ENCODE measurements around the gene DEDD. TPM values are rescaled to one million over a fixed set of nuclear protein-coding genes. Genes with fewer than 3 reads are reported as not detected.

The DEDD gene
- total and polyA plus RNA-seq, 2 of the 13 experiments (the other 11 are each of a cell fraction or from before 2014, with no cell fraction given), result 12.6 to 27.8 TPM

DNA sequence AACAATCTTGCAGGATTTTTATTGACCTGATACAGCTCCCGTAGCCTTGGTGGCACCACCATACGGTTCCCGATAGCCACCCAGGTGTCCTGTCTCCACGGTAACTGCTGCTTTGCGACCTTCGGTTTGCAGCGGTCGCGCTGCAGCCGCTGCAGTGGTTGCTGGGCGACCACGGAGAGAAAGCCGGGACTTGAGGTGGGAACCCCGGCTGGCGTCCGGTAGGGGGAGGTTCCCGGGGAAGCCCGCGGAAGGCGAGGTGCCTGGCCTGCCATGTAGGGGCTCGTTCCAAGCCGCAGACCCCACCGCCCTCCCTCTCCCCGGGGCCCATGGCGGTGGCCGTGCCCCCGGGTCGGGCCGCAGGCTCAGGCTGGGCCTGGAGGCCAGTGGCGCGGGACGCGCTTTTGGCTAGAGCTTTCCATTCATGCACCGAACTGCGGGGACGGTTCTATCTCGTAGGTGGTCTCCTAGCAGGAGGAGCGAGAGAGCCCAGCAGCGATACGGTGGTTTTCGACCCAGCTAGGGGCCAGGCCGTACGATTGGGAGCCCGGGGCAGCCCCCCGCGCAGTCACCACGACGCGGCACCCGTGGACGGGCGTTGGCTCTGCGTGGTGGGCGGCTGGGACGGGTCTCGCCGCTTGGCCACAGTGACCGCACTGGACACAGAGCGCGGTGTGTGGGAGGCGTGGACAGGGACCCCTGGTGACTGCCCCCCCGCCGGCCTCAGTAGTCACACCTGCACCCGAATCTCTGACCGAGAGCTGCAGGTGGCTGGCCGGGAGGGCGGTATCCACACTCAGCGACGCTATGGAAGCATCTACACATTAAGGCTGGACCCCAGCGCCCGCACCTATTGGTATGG, 34.0 kb downstream of the DEDD start, which contains the start of gene KLHDC9 (continued):
- TF ChIP-seq, protein P1, sequence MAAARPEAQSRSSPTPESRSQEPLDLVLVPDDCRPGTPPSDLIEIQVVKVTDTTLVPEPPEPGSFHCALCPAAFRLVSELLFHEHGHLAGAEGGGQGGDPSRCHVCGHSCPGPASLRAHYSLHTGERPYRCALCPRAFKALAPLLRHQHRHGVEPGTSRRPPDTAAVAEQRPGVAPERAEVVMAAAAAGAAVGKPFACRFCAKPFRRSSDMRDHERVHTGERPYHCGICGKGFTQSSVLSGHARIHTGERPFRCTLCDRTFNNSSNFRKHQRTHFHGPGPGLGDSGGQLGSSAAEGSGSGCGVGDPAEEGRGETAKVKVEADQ (CRISPR knock-in tag; IDR thresholded peaks at IDR 0.05; ENCODE audit: borderline replicate concordance), result no peak
- no peak for TF ChIP-seq GRHL1 (CRISPR knock-in tag; conservative IDR thresholded peaks at IDR 0.05)
- TF ChIP-seq KAT7 (CRISPR knock-in tag; IDR thresholded peaks at IDR 0.05; ENCODE audit: borderline replicate concordance), result no peak
- TF ChIP-seq ZNF10 (CRISPR knock-in tag; IDR thresholded peaks at IDR 0.05; ENCODE audit: borderline replicate concordance, low read depth), result no peak
- TF ChIP-seq ZNF44 (CRISPR knock-in tag; IDR thresholded peaks at IDR 0.05), result peak; percentile 87; the same call in 1 of the 2 replicates
- TF ChIP-seq STAT5B (CRISPR knock-in tag; IDR thresholded peaks at IDR 0.05), result no peak
- no peak for TF ChIP-seq CEBPG (CRISPR knock-in tag; IDR thresholded peaks at IDR 0.05)
- no peak for TF ChIP-seq ZNF552 (CRISPR knock-in tag; IDR thresholded peaks at IDR 0.05; ENCODE audit: borderline replicate concordance)
- TF ChIP-seq GMEB1 (CRISPR knock-in tag; IDR thresholded peaks at IDR 0.05; ENCODE audit: borderline replicate concordance), result no peak; the same call in 1 of the 2 replicates
- no peak for TF ChIP-seq ZNF713 (CRISPR knock-in tag; IDR thresholded peaks at IDR 0.05)
- no peak for TF ChIP-seq ZNF143 (CRISPR knock-in tag; IDR thresholded peaks at IDR 0.05)
- no peak; the same call in 1 of the 2 replicates for TF ChIP-seq HOXA3 (CRISPR knock-in tag; IDR thresholded peaks at IDR 0.05)
- TF ChIP-seq ZNF24 (IDR thresholded peaks at IDR 0.05), result no peak
- TF ChIP-seq, protein P2, sequence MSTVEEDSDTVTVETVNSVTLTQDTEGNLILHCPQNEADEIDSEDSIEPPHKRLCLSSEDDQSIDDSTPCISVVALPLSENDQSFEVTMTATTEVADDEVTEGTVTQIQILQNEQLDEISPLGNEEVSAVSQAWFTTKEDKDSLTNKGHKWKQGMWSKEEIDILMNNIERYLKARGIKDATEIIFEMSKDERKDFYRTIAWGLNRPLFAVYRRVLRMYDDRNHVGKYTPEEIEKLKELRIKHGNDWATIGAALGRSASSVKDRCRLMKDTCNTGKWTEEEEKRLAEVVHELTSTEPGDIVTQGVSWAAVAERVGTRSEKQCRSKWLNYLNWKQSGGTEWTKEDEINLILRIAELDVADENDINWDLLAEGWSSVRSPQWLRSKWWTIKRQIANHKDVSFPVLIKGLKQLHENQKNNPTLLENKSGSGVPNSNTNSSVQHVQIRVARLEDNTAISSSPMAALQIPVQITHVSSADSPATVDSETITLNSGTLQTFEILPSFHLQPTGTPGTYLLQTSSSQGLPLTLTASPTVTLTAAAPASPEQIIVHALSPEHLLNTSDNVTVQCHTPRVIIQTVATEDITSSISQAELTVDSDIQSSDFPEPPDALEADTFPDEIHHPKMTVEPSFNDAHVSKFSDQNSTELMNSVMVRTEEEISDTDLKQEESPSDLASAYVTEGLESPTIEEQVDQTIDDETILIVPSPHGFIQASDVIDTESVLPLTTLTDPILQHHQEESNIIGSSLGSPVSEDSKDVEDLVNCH (CRISPR knock-in tag; IDR thresholded peaks at IDR 0.05), result no peak
- TF ChIP-seq ZNF501 (CRISPR knock-in tag; IDR thresholded peaks at IDR 0.05), result no peak
- no peak for TF ChIP-seq CENPBD1 (CRISPR knock-in tag; IDR thresholded peaks at IDR 0.05; ENCODE audit: borderline replicate concordance, low read depth)
- TF ChIP-seq CHCHD3 (CRISPR knock-in tag; IDR thresholded peaks at IDR 0.05), result no peak

Data from HepG2 (cell line).